GM13976 (cell line): ENCODE results near the gene PIK3CD.
"Not testable (repeated sequence)": the region's sequence is repeated elsewhere in the genome, so short reads cannot be mapped to it uniquely, and the experiment has no call there.

Experiments used
- DNase-seq: peaks from one replicate; pipeline ENCODE4 v3.0.0; 2012; ENCODE audit warnings: low spot score
- in situ Hi-C: fragments of 300-500 bp; cut with MboI; formaldehyde crosslinking; loops from one replicate; pipeline ENCODE4 v1.12.0; 2022; ENCODE audit warnings: low sequenced_read_pairs, mixed read lengths, inconsistent platforms; ENCODE audit not compliant: unreplicated experiment
- TF ChIP-seq, protein P1 (sequence below): IDR thresholded peaks from 2 replicates; pipeline ENCODE4 v1.5.1; 2012; ENCODE audit warnings: borderline replicate concordance, mild to moderate bottlenecking; ENCODE audit not compliant: insufficient read depth; ENCODE audit errors: extremely low read depth, missing control alignments, control extremely low read depth

PIK3CD gene

DNA sequence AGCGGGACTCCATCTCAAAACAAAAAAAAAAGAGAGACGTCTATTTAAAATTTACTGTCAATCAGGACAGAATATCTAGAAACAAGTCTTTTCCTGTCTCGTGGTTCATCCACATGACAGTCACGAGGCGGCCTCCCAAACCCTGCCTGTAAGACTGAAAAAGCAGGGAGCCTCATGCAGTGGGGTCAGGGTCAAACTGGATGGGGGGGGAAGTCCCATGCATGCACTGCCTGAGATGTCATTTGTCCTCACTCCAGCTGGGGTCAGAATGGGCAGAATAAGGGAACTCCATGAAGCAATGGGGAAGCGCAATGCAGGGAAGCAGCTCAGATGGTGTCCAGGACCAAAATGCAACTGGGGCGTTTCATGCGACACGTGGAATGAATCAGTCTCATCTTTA is 85.5 kb downstream of the PIK3CD start:
- TF ChIP-seq, protein P1, sequence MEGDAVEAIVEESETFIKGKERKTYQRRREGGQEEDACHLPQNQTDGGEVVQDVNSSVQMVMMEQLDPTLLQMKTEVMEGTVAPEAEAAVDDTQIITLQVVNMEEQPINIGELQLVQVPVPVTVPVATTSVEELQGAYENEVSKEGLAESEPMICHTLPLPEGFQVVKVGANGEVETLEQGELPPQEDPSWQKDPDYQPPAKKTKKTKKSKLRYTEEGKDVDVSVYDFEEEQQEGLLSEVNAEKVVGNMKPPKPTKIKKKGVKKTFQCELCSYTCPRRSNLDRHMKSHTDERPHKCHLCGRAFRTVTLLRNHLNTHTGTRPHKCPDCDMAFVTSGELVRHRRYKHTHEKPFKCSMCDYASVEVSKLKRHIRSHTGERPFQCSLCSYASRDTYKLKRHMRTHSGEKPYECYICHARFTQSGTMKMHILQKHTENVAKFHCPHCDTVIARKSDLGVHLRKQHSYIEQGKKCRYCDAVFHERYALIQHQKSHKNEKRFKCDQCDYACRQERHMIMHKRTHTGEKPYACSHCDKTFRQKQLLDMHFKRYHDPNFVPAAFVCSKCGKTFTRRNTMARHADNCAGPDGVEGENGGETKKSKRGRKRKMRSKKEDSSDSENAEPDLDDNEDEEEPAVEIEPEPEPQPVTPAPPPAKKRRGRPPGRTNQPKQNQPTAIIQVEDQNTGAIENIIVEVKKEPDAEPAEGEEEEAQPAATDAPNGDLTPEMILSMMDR, result no peak
- in situ Hi-C loops, result no loop called here
- no peak for DNase-seq

DNA sequence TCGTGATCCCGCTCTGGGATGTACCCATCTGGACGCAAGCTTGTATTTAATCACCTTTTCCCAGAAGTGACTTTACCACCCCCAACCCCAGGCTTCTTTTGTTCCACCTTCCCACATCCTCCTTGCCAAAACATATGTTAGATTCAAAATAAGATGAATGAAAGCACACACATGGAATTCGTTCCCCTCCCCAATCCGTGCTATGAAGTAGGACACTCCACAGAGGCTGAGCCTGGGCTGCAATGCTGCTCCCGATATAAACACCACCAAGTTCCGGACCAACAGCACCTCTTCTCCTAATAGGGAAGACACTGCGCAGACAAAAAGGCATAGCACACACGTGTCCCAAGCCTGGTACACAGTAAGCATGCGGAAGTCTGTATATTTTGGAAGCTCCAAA is 86.1 kb downstream of the PIK3CD start:
- in situ Hi-C loops, result no loop called here
- TF ChIP-seq, protein P1, result no peak

DNA sequence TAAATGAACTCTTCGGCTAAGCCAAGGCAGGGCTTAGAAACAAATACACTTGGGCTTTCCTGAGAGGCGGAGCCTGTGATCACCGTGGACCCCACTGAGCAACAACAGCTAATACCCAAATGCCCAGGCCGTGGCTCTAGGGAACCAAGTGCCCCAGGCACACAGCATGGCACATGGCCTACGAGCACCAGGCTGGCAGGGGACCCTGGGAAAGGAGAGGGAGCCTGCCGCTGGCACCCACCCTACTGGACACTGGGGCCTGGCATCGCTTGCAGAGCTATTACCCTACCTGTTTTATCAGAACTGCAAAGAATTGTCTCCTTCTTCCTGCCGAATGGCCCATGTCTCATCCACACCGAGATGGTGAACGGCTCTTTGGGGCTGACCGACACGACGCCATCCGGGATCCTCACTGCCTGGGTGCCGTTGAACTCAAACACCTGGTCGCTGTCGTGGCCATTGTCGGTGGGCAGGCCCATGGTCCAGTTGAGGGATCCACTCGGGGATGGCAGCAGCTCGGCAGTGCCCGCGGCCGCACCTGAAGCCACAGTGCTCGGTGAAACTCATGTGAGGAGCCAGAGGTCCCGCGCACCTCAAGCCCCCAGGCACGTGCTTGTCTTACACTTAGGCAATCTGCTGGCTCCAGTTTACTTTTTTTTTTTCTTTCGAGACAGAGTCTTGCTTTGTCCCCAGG is 92.7 kb downstream of the PIK3CD start:
- in situ Hi-C loops, result no loop called here
- TF ChIP-seq, protein P1, result no peak
- DNase-seq, result no peak

More for the DNA sequence above, 86.1 kb downstream of the PIK3CD start:
- no peak for DNase-seq

DNA sequence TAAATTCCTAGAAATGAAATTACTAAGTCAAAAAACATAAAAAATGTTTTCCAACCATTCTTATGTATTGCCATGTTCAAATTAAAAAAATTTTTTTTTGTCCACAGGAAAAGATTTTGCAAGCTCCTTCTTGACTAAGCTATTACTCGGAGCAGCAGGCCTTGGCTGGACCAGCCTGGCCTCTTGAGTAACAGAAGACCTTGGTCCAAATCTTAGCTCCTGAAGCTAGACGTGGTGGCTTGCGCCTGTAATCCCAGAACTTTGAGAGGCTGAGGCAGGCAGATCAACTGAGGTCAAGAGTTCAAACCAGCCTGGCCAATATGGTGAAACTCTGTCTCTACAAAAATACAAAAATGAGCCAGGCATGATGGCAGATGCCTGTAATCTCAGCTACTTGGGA is 94.7 kb downstream of the PIK3CD start:
- in situ Hi-C loops, result no loop called here
- TF ChIP-seq, protein P1, result no peak
- no peak for DNase-seq

DNA sequence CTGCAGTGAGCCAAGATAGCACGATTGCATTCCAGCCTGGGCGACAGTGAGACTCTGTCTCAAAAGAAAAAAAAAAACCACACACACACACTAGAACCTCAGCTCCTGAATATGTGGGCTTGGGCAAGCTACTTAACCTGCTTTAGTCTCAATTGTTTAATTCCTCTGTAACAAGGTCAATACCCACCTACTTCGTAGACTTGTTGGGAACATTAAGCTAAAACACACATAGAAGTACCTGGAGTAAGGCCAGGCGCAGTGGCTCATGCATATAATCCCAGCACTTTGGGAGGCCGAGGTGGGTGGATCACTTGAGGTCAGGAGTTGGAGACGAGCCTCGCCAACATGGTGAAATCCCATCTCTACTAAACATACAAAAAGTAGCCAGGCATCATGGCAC is 95.1 kb downstream of the PIK3CD start:
- DNase-seq, result no peak
- in situ Hi-C loops, result no loop called here
- TF ChIP-seq, protein P1, result no peak

DNA sequence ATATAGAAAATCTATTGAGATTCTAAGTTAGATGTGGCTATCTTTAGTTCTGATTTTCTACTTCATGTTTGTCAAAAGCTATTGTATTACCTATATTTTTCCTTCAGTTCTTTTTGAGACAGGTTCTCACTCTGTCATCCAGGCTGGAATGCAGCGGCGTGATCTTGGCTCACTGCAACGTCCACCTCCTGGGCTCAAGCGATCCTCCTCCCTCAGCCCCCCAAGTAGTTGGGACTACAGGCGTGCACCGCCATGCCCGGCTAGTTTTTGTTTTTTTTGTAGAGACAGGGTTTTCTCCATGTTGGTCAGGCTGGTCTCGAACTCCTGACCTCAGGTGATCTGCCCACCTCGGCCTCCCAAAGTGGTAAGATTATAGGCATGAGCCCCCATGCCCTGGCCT is 96.9 kb downstream of the PIK3CD start:
- DNase-seq, in situ Hi-C loops: not testable (repeated sequence)

DNA sequence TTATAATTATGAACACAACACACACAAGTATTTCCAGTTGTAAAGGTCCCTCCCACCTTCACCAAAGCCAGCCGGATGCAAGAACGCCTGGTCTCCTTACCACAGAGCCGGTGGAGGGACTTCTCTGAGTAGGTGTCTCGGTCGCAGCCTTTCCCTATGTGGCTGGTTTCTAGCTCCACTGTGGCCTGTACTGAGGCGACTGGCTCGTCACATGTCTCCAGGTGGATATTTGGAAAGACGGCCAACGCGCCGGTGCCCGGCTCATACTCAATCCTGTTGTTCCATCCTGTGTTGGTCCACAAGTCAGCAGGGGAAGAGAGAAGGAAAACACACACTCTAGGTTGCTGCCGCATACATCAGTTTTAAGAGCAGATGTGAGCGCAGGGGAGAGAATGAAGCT is 97.8 kb downstream of the PIK3CD start:
- in situ Hi-C loops, result no loop called here

More for the DNA sequence above, 97.8 kb downstream of the PIK3CD start:
- TF ChIP-seq, protein P1, result no peak
- no peak for DNase-seq
